Measurements from ENCODE around the gene MYO7A.

DNA sequence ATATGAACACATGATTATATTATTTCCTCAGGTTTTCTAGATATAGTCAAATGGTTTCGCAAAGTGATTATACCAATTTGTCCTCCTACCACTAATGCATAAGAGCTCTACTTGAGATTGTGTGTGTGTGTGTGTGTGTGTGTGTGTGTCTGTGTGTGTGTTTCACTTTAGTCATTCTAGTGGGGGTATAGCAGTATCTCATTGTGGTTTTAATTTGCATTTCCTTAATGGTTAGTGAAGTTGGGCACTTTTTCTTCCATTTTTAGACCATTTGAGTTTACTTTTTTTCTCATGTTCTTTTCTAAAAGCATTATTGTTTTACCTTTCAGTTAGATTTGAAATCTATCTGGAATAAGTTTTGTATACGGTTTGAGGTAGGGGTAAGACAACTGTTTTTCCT lies 48.4 kb upstream of the MYO7A start:
- TF ChIP-seq, protein P1, sequence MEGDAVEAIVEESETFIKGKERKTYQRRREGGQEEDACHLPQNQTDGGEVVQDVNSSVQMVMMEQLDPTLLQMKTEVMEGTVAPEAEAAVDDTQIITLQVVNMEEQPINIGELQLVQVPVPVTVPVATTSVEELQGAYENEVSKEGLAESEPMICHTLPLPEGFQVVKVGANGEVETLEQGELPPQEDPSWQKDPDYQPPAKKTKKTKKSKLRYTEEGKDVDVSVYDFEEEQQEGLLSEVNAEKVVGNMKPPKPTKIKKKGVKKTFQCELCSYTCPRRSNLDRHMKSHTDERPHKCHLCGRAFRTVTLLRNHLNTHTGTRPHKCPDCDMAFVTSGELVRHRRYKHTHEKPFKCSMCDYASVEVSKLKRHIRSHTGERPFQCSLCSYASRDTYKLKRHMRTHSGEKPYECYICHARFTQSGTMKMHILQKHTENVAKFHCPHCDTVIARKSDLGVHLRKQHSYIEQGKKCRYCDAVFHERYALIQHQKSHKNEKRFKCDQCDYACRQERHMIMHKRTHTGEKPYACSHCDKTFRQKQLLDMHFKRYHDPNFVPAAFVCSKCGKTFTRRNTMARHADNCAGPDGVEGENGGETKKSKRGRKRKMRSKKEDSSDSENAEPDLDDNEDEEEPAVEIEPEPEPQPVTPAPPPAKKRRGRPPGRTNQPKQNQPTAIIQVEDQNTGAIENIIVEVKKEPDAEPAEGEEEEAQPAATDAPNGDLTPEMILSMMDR (IDR thresholded peaks at IDR 0.05), result no peak
- no peak for TF ChIP-seq EZH2 (IDR thresholded peaks at IDR 0.05; ENCODE audit: borderline replicate concordance, insufficient read depth, low read depth, low read length, poor library complexity, severe bottlenecking)
